Neural cell (in vitro differentiated cells): ENCODE data around the gene IGLON5. TPM values are rescaled to one million over a fixed set of nuclear protein-coding genes. Genes with fewer than 3 reads are reported as not detected.

ENCODE experiments used
- H2AFZ ChIP-seq: fragments of 200-600, 300-800 bp; sonication (generic), shearing (Covaris generic); 2 replicates; pipeline ENCODE4 v1.6.0; 2014; ENCODE audit warnings: low read depth, mild to moderate bottlenecking, antibody characterized with exemption, low read length, moderate library complexity
- H3F3A ChIP-seq: fragments of 200-600 bp; shearing (Covaris generic); 2 replicates; pipeline ENCODE4 v1.6.1; 2016; ENCODE audit warnings: mild to moderate bottlenecking, moderate library complexity, mixed read lengths, antibody characterized with exemption, low read length; ENCODE audit not compliant: insufficient read depth, poor library complexity, severe bottlenecking
- H3K27ac ChIP-seq: fragments of 200-600, 300-800 bp; sonication (generic), shearing (Covaris generic); 2 replicates; pipeline ENCODE4 v1.5.1; 2014; ENCODE audit warnings: mild to moderate bottlenecking, low read length, moderate library complexity
- H3K27me3 ChIP-seq: fragments of 300-800, 200-600 bp; sonication (generic), shearing (Covaris generic); 2 replicates; pipeline ENCODE4 v1.6.0; 2014; ENCODE audit warnings: mild to moderate bottlenecking, low read depth, low read length, moderate library complexity; ENCODE audit not compliant: insufficient read depth
- H3K36me3 ChIP-seq: fragments of 300-800, 200-600 bp; sonication (generic), shearing (Covaris generic); 2 replicates; pipeline ENCODE4 v1.5.1; 2014; ENCODE audit warnings: mild to moderate bottlenecking, antibody characterized with exemption, low read length, moderate library complexity; ENCODE audit not compliant: insufficient read depth
- H3K4me2 ChIP-seq: fragments of 300-800, 200-600 bp; sonication (generic), shearing (Covaris generic); 2 replicates; pipeline ENCODE4 v1.6.0; 2014; ENCODE audit warnings: mild to moderate bottlenecking, low read length
- H3K4me3 ChIP-seq: fragments of 300-800, 200-600 bp; sonication (generic), shearing (Covaris generic); 2 replicates; pipeline ENCODE4 v1.5.1; 2014; ENCODE audit warnings: mild to moderate bottlenecking, low read length, moderate library complexity
- H3K79me2 ChIP-seq: fragments of 200-600 bp; shearing (Covaris generic); replicated peaks from 2 replicates; pipeline ENCODE4 v1.6.0; 2014; ENCODE audit warnings: mild to moderate bottlenecking, low read length, moderate library complexity; ENCODE audit not compliant: insufficient read depth
- H3K9ac ChIP-seq: fragments of 300-800, 200-600 bp; sonication (generic), shearing (Covaris generic); 2 replicates; pipeline ENCODE4 v1.6.1; 2016; ENCODE audit warnings: mild to moderate bottlenecking, low read length, mixed read lengths
- H3K9me2 ChIP-seq: fragments of 200-600 bp; shearing (Covaris generic); 2 replicates; pipeline ENCODE4 v1.6.1; 2016; ENCODE audit warnings: mild to moderate bottlenecking, low read length, mixed read lengths; ENCODE audit not compliant: insufficient read depth
- H3K9me3 ChIP-seq: fragments of 200-600, 300-800 bp; sonication (generic), shearing (Covaris generic); 2 replicates; pipeline ENCODE4 v1.6.1; 2016; ENCODE audit warnings: mild to moderate bottlenecking, mixed run types, low read length, moderate library complexity, mixed read lengths
- H4K20me1 ChIP-seq: fragments of 200-600 bp; shearing (Covaris generic); 2 replicates; pipeline ENCODE4 v1.6.1; 2016; ENCODE audit warnings: mild to moderate bottlenecking, mixed run types; ENCODE audit not compliant: insufficient read depth
- CTCF ChIP-seq: fragments of 450-650 bp; IDR thresholded peaks from 2 replicates; pipeline ENCODE4 v1.5.1; 2014; ENCODE audit warnings: antibody characterized with exemption, mild to moderate bottlenecking, moderate library complexity; ENCODE audit not compliant: poor library complexity, severe bottlenecking
- EP300 ChIP-seq: fragments of 450-650 bp; conservative IDR thresholded peaks from 2 replicates; pipeline ENCODE4 v1.6.1; 2014; ENCODE audit warnings: antibody characterized with exemption, mild to moderate bottlenecking, moderate library complexity; ENCODE audit not compliant: poor library complexity, severe bottlenecking
- EZH2 ChIP-seq: fragments of 200-600, 300-800 bp; shearing (Covaris generic), sonication (generic); IDR thresholded peaks from 2 replicates; pipeline ENCODE4 v1.6.1; 2014; ENCODE audit warnings: antibody characterized with exemption, low read length, borderline replicate concordance, mild to moderate bottlenecking; ENCODE audit not compliant: insufficient read depth, poor library complexity, severe bottlenecking
- MXI1 ChIP-seq: fragments of 450-650 bp; conservative IDR thresholded peaks from 2 replicates; pipeline ENCODE4 v1.6.1; 2014; ENCODE audit warnings: antibody characterized with exemption, mild to moderate bottlenecking; ENCODE audit not compliant: poor library complexity, severe bottlenecking
- POLR2AphosphoS5 ChIP-seq: IDR thresholded peaks from 2 replicates; pipeline ENCODE4 v1.6.1; 2012
- RAD21 ChIP-seq: fragments of 450-650 bp; conservative IDR thresholded peaks from 2 replicates; pipeline ENCODE4 v1.6.1; 2014; ENCODE audit warnings: antibody characterized with exemption, mild to moderate bottlenecking, moderate library complexity
- REST ChIP-seq: IDR thresholded peaks from 2 replicates; pipeline ENCODE4 v1.6.1; 2012; ENCODE audit warnings: borderline replicate concordance
- SMC3 ChIP-seq: fragments of 450-650 bp; conservative IDR thresholded peaks from 2 replicates; pipeline ENCODE4 v1.6.1; 2014; ENCODE audit warnings: antibody characterized with exemption, mild to moderate bottlenecking, moderate library complexity; ENCODE audit not compliant: poor library complexity
- TAF1 ChIP-seq: IDR thresholded peaks from 2 replicates; pipeline ENCODE4 v1.6.1; 2012; ENCODE audit warnings: low read depth
- polyA plus RNA-seq: library from polyadenylated mRNA; depleted of rRNA; stranded (reverse); fragments of >200 nt; gene quantifications from 2 replicates; pipeline ENCODE4 v1.2.3, GENCODE V29; 2014

IGLON5 gene
- polyA plus RNA-seq, 1 donor from 2014 or later, result 13.5 TPM

GRCh38 chr19:51341066-51341465, 29.6 kb downstream of the IGLON5 start:
- no peak overlapping the region for H3K4me3 ChIP-seq
- H3K9ac ChIP-seq, result peak overlapping the region; percentile 68
- no peak overlapping the region for H3K27ac ChIP-seq
- H4K20me1 ChIP-seq, result no peaks in the 10 kb centered on the region
- H2AFZ ChIP-seq, result no peak overlapping the region
- no peaks in the 10 kb centered on the region for H3K36me3 ChIP-seq
- H3K79me2 ChIP-seq, result no peaks in the 10 kb centered on the region
- no peaks in the 10 kb centered on the region for H3K9me3 ChIP-seq
- H3K4me2 ChIP-seq, result no peak overlapping the region
- H3K9me2 ChIP-seq, result no peaks in the 10 kb centered on the region
- TF ChIP-seq MXI1 (no peak), TAF1 (no peak), CTCF (no peak), EP300 (no peak), REST (no peak), SMC3 (no peak), POLR2AphosphoS5 (no peak), EZH2 (no peak), RAD21 (no peak)
- peaks cover 5% of the 10 kb centered on the region for H3K27me3 ChIP-seq
- H3F3A ChIP-seq, result no peaks in the 10 kb centered on the region

- no peak within 1 kb of the TSS for H3K4me2 ChIP-seq
- no peaks in the 10 kb centered on the region for H3K9me3 ChIP-seq
- TF ChIP-seq REST (no peak), EZH2 (no peak), TAF1 (no peak), CTCF (no peak), MXI1 (no peak), RAD21 (no peak), POLR2AphosphoS5 (no peak), SMC3 (no peak), EP300 (no peak)
- H3K27me3 ChIP-seq, result peaks cover 5% of the 10 kb centered on the region
- no peaks in the 10 kb centered on the region for H3K36me3 ChIP-seq
- H3K9ac ChIP-seq, result peak within 1 kb of the TSS; percentile 68
- H3K27ac ChIP-seq, result no peak within 1 kb of the TSS
- H3K79me2 ChIP-seq, result no peaks in the 10 kb centered on the region
- no peaks in the 10 kb centered on the region for H3F3A ChIP-seq
- H4K20me1 ChIP-seq, result no peaks in the 10 kb centered on the region
- no peak within 1 kb of the TSS for H3K4me3 ChIP-seq
- H2AFZ ChIP-seq, result no peak within 1 kb of the TSS
- H3K9me2 ChIP-seq, result no peaks in the 10 kb centered on the region
These were observed 30.6 kb downstream of the IGLON5 start, which contains the start of gene VSIG10L for GRCh38 chr19:51341976-51342580. Gene VSIG10L, minus strand, starts transcription at chr19:51342139. Its CDS starts 15 bp downstream, at chr19:51342124.
